GM13977 (cell line): Measurements from ENCODE around the gene NDN.

ENCODE experiments used
- DNase-seq: peaks from one replicate; pipeline ENCODE4 v3.0.0; 2012; ENCODE audit warnings: low spot score
- CTCF ChIP-seq: IDR thresholded peaks from 2 replicates; pipeline ENCODE4 v1.5.1; 2012; ENCODE audit warnings: mild to moderate bottlenecking, control low read depth; ENCODE audit not compliant: insufficient read depth; ENCODE audit errors: extremely low read depth, missing control alignments
- in situ Hi-C: fragments of 300-500 bp; cut with MboI; formaldehyde crosslinking; loops from one replicate; pipeline ENCODE4 v1.12.0; 2022; ENCODE audit warnings: low sequenced_read_pairs, low pct_unique_long_range_greater_than_20kb, mixed read lengths, inconsistent platforms; ENCODE audit not compliant: unreplicated experiment

Gene NDN

DNA sequence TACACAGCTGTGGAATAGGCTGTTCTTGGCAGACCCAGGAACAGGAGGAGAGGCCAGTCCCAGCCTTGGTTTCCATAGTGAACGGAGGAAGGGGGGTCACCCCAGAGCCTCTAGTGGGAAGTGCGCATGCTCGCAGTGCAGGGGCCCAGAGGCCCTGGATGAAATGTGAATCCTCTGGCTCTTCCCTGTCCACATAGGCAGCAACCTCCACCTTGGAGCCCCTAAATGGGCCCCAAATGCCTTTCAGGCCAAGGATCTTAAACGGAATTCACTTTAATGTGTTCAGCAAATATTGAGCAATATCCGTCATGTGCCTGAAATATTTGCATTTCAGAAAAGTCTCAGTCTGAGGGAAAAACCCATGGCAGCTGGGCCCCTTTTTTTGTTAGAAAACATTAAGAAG is 3.3 kb upstream of the NDN start:
- in situ Hi-C loops, result no loop called here
- no peak for TF ChIP-seq CTCF
- DNase-seq, result no peak

- no peak for TF ChIP-seq CTCF
- in situ Hi-C loops, result no loop called here
- no peak for DNase-seq
Measured at GRCh38 chr15:23690015-23690414, 2.9 kb upstream of the NDN start.

DNA sequence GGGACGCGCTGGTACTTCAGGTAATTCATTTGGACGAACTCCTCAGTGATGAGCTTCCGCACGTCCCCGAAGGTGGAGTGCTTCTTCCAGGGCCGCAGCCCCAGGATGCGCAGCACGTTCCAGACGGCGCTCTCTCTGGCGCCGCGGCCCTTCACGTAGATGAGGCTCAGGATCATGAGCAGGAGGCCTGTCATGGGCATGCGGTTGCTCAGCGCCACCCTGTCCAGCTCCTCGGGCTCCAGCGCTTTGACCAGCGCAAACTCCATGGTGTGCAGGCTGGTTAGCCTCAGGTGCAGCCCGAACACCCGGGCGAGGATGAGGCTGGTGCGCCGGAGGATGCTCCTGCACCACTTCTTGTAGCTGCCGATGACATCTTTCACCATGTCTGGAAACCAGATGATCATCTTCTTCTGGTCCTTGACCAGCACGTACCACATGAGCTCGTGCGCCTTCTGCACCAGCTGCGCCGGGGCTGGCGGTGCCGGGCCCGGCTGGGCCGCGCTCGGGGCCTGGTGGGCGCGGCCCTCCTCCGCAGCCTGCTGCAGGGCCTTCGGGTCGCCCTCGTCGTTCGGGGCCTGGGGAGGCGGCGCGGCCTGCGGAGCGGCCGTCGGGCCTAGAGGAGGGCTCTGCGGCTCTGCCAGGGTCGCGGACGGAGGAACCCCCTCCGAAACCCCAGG is 501 bp downstream of the NDN start:
- no peak for TF ChIP-seq CTCF
- no peak for DNase-seq
- in situ Hi-C loops, result no loop called here

DNA sequence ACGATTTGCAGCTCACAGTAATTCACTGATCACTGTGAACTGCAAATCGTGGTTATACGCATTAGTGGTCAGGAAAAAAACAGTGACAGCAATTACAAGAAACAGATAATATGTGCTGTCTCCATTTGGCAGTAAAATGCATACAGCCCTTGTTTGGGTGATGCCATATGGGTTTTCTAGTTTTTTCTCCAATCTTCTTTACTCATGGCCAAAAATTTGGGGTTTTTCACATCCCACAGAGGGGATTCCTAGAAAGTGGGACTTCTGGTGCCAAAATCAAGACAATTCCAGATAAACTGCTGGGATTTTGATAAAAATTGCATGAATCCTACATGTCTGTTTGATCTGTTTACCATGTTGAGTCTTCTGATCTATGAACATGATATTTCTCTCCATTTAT is 15.6 kb downstream of the NDN start:
- no peak for DNase-seq
- in situ Hi-C loops, result no loop called here
- no peak for TF ChIP-seq CTCF

DNA sequence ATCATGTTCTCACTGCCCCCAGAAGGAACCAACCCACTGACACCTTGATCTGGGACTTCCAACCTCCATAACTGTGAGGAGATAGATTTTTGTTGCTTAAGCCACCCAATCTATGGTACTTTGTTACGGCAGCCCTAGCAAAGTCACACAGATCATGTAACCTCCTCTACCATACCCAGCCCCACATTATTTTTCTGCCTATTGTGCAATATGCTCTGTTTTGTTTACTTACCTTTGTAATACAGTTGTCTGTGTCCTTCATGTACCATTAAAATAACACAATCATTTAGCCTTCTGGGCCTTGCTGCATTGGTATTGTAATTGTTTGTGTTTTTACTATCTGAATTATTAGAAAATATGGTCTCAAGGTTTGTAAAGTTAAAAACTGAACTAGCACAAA is 16.1 kb downstream of the NDN start:
- in situ Hi-C loops, result no loop called here
- DNase-seq, result no peak
- no peak for TF ChIP-seq CTCF

- TF ChIP-seq CTCF, result no peak
- in situ Hi-C loops, result no loop called here
- no peak for DNase-seq
Measured at GRCh38 chr15:23663232-23663631, 23.9 kb downstream of the NDN start.
